ENCODE data around the gene PNRC1.
"Not testable (repeated sequence)": the region's sequence is repeated elsewhere in the genome, so short reads cannot be mapped to it uniquely, and the experiment has no call there.

The PNRC1 gene

DNA sequence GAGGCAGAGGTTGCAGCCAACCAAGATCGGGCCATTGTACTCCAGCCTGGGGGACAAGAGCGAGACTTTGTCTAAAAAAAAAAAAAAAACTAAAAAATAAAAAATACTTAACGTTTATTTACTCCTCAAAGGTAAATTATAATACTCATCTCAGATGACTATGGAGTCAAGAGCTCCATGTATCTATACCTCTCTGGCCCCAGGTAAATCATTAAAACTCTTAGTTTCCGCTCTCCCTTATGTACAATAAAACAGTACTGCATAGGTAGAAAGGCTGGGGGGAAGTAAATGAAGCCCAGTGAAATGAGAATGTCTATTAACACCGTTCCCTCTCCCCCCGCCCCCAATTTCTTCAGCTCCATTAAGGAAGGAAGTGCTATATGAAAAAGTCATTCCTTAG lies 36.2 kb downstream of the PNRC1 start:
- no peak for DNase-seq

DNA sequence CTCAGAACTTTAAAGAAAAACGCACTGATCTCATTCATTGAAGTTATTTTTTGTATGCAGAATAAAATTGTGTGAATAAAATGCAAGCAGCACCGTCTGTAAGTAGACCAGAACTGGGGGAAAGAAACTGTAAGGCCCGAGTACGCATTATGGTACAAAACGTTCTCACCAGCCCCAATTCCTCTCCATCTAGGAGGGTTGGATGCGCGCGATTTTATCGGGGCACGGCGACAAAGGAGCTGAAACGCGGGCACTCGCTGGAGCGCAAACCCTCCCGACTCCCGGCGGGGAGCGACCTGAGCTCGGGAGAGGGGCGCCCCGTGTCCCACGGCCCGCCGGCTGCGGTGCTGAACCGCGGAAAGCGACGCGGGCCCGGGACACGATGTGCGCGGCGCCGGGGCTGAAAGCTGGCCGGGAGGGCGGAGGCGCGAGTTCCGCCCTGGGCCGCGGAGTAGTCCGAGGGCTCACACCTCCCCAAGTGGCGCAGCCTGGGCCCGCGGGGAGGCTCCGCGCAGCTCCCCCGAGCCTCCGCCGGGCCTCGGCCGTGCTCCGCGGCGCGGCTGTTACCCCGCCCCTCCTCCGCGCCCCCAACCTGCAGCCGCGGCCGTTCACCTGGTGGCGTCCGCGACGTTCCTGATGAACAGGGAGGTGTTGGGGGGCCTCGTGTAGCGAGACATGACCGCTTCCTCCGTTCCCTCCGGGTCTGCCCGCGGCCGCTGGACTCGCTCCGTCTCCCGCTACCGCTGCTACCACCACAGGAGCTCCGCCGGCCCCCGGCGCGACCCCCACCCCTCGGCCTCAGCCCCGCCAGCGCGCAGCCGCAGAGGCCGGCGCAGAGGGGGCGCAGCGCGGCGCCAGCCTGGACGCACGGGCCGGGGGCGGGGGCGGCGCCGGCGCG lies 36.9 kb downstream of the PNRC1 start, which contains the start of gene SRSF12:
Gene SRSF12 (minus strand): TSS at position 861 of the 898 bp plus-strand sequence. CDS start 184 bp downstream, at position 677.
- DNase-seq: peak; percentile 44

DNA sequence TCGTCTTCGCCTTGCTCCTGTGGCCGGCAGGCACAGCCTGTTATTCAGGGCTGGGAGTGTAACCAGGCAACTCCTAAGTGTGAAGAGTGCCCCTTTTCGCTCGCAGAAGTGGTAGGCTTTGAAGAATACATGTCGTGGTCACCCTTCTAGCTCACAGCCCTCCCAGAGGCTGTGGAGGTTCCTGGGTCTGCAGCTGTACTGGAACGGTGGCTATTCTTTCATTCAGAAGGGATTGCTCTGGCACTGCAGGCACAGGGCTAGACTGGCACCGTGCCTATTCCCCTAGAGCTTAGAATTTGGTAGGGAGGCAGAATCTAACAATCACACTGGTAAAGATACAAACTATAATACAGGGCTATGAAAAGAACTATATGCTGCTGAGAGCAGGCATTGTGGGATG lies 38.4 kb downstream of the PNRC1 start:
- DNase-seq: no peak

DNA sequence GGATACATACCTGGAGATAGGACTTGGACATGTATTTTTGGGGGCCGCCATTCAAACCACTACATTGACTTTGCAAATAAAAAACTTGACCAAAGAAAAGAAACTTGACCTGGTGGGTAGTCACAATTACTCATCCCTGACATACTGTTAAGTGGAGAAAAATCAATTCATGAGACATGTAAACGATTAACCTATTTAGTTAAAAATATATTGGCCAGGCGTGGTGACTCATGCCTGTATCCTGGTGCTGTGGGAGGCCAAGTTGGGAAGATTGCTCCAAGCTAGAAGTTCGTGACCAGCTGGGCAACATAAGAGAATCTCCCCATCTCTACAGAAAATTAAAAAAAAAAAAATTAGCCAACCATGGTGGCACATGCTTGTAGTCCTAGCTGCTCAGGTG lies 39.8 kb downstream of the PNRC1 start:
- no peak for DNase-seq

DNA sequence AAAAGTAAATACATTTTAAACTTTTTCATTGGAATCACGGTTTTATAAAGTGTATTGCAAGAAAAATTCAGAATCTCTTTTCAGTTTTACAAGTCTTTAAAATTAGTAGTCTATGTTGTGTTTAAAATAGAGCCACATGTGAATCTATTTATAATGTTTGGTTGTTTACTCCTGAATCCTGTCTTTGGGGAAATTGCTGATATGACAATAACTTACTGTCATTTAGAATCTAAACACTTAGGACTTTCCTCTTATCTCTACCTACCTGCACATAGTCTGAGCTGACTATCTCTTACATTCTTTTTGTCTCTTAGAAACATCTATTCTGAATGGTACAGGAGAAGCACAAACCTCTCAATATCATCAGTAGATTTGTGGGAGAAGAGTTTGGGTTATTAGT lies 41.4 kb downstream of the PNRC1 start:
- DNase-seq: no peak

DNA sequence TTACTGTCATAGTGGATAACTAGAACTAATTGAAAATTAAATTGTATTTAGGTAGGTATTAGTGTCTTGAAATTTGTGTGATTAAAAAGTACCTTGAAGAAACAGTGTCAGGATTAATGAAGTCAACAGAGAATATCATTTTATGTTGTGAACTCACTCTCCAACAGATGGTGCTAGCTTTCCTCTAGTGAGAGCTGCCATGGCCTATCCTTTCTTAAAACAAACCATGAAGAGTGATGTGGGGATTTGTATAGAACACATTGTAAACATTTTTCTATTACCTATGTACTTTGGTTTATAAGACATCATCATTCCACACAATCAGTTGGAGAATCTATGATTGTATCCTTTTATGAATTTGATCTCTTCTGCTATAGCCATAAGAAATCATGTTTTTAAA lies 42.1 kb downstream of the PNRC1 start:
- no peak for DNase-seq

DNA sequence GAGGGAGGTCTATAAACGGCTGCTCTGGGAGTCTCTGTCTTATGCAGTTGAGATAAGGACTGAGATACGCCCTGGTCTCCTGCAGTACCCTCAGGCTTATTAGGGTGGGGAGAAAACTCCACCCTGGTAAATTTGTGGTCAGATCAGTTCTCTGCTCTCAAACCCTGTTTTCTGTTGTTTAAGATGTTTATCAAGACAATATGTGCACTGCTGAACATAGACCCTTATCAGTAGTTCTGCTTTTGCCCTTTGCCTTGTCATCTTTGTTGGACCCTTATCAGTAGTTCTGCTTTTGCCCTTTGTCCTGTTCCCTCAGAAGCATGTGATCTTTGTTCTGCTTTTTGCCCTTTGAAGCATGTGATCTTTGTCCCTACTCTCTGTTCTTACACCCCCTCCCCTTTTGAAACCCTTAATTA lies 47.7 kb downstream of the PNRC1 start:
- not testable (repeated sequence) for DNase-seq

DNA sequence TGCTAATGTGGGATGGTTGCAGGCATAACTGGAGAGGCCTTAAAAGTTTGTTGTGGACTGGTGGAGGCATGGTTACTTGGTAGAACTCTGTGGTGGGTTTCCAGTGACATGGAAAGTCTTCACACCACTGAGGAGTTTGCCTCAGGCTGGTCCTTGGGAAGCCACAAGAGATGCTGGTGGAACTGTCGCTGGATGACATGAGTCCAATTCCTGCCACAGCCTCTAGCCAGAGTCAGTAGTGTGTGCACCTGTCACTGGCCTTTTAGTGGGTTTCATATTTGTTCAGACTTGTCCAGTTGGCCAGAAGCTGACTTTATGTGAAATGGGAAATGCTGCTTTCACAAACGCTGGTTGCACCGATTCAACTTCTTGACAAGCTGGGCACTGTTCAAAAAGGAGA lies 51.0 kb downstream of the PNRC1 start:
- no peak for DNase-seq

DNA sequence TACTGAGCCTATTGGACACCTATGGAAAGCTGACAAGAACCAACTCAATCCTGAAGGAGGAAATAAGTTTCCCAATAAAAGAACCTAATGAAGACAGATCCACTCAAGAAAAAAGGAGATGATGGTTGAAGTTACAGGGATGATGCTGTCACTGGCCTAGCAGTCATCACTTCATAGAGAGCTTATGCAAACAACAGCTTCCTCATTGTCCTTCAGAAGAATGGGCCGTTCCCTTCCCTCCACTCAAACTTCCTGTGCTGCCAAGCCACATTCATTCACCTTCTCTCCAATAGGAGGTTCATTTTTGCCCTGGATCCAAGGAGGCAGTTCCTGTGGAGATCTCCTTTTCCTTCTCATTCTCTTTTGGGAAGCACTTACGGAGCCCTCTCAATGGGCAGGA lies 51.5 kb downstream of the PNRC1 start:
- no peak for DNase-seq

DNA sequence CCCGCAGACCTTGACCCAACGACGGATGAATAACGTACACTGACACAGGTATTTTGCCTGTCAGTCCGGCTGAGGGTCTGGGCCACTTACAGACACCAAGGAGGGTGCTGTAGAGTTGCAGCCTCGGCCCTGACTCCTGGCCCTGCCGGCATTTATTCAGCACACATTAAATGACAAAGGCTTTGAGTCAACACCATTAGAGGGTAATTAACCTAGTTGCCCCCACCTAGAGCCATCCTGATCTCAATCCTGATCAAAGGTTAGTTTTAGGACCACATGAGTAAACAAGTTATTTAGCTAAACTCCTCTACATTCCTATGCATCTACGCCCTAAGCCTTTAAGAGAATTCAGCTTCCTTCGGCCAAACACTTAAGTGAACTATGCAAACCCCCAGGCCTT lies 53.4 kb downstream of the PNRC1 start:
- no peak for DNase-seq

DNA sequence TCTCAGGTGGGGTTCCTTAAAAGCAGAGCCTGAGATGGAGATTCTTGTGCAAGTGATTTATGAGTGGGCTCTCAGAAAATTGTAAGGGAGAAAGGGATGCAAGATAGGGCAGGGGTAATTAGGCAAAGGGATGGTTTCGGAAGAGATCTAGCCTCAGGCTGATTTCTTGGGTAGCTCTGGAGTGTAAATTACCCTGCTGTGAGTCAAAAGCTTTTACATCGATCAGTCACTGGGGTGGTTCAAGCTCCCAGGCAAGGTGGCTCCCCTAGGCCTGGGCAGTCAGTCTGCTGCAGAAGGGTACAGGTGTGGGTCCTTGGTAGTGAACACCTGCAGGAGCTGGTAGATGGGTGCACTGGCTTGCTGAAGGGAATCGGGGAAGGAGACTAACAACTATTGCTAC lies 54.2 kb downstream of the PNRC1 start:
- DNase-seq: no peak
